Panc1 (cell line): ENCODE data around the gene LAIR2.

Experiments
- POLR2AphosphoS5 ChIP-seq: IDR thresholded peaks from 2 replicates; pipeline ENCODE4 v1.6.1; 2012; ENCODE audit warnings: mild to moderate bottlenecking, low read depth, low read length, moderate library complexity
- TCF7L2 ChIP-seq: IDR thresholded peaks from 2 replicates; pipeline ENCODE4 v1.6.1; 2011; ENCODE audit warnings: mild to moderate bottlenecking, low read depth, low read length, inconsistent platforms
- TF ChIP-seq, protein P1 (sequence below): fragments of 450-650 bp; IDR thresholded peaks from 2 replicates; pipeline ENCODE4 v1.5.1; 2017; ENCODE audit warnings: mild to moderate bottlenecking
- TF ChIP-seq, protein P2 (sequence below), 2 experiments: IDR thresholded peaks; 2 replicates each; pipeline ENCODE4 v1.6.1; 2011 to 2012; ENCODE audit warnings: low read depth in 2 of 2, control low read depth in 1 of 2, low read length in 1 of 2, mild to moderate bottlenecking in 1 of 2, moderate library complexity in 1 of 2; ENCODE audit not compliant: insufficient read depth in 1 of 2

DNA sequence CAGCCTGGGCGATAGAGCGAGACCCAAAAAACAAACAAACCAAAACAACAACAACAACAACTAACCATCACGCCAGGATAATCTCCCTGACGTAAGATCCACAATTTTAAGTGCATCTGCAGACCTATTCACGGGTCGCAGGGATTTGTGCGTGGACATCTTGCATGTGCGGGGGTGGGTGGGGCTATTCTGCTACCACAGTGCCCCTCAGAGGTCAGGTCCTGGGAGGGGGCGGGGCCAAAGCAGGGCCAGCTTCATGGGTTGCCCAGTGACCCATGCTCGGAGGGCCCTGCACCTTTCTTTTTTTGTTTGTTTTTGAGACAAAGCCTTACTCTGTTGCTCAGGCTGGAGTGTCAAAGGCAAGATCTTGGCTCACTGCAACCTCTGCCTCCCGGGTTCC lies 26.9 kb upstream of the LAIR2 start:
- TF ChIP-seq, protein P1, sequence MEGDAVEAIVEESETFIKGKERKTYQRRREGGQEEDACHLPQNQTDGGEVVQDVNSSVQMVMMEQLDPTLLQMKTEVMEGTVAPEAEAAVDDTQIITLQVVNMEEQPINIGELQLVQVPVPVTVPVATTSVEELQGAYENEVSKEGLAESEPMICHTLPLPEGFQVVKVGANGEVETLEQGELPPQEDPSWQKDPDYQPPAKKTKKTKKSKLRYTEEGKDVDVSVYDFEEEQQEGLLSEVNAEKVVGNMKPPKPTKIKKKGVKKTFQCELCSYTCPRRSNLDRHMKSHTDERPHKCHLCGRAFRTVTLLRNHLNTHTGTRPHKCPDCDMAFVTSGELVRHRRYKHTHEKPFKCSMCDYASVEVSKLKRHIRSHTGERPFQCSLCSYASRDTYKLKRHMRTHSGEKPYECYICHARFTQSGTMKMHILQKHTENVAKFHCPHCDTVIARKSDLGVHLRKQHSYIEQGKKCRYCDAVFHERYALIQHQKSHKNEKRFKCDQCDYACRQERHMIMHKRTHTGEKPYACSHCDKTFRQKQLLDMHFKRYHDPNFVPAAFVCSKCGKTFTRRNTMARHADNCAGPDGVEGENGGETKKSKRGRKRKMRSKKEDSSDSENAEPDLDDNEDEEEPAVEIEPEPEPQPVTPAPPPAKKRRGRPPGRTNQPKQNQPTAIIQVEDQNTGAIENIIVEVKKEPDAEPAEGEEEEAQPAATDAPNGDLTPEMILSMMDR: no peak
- TF ChIP-seq POLR2AphosphoS5: no peak
- TF ChIP-seq TCF7L2: no peak
- TF ChIP-seq, protein P2, sequence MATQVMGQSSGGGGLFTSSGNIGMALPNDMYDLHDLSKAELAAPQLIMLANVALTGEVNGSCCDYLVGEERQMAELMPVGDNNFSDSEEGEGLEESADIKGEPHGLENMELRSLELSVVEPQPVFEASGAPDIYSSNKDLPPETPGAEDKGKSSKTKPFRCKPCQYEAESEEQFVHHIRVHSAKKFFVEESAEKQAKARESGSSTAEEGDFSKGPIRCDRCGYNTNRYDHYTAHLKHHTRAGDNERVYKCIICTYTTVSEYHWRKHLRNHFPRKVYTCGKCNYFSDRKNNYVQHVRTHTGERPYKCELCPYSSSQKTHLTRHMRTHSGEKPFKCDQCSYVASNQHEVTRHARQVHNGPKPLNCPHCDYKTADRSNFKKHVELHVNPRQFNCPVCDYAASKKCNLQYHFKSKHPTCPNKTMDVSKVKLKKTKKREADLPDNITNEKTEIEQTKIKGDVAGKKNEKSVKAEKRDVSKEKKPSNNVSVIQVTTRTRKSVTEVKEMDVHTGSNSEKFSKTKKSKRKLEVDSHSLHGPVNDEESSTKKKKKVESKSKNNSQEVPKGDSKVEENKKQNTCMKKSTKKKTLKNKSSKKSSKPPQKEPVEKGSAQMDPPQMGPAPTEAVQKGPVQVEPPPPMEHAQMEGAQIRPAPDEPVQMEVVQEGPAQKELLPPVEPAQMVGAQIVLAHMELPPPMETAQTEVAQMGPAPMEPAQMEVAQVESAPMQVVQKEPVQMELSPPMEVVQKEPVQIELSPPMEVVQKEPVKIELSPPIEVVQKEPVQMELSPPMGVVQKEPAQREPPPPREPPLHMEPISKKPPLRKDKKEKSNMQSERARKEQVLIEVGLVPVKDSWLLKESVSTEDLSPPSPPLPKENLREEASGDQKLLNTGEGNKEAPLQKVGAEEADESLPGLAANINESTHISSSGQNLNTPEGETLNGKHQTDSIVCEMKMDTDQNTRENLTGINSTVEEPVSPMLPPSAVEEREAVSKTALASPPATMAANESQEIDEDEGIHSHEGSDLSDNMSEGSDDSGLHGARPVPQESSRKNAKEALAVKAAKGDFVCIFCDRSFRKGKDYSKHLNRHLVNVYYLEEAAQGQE (IDR thresholded peaks at IDR 0.05; ENCODE audit: insufficient read depth in 1 of 2, low read depth in 2 of 2, low read length in 1 of 2): no peak
